GM23338 (cell line): ENCODE measurements around the gene PIGS. TPM values are rescaled to one million over a fixed set of nuclear protein-coding genes. Genes with fewer than 3 reads are reported as not detected.

ENCODE experiments used
- ATAC-seq: fragments of 200-7000 bp; cut with Tn5 transposase; 3 replicates; pipeline ENCODE4 v1.9.1; 2020
- DNase-seq: peaks from one replicate; pipeline ENCODE4 v3.0.0-alpha.2; 2015; ENCODE audit warnings: low spot score
- H2AFZ ChIP-seq: fragments of 200-600 bp; sonication (generic); 2 replicates; pipeline ENCODE4 v1.8.0; 2016; ENCODE audit warnings: antibody characterized with exemption, mild to moderate bottlenecking, moderate library complexity
- H3F3A ChIP-seq: fragments of 200-600 bp; sonication (generic); replicated peaks from 2 replicates; pipeline ENCODE4 v1.8.0; 2017; ENCODE audit warnings: antibody characterized with exemption, mixed run types, low read depth
- H3K27ac ChIP-seq: fragments of 200-600 bp; sonication (generic); 2 replicates; pipeline ENCODE4 v1.6.1; 2016; ENCODE audit warnings: low read depth
- H3K27me3 ChIP-seq: fragments of 200-600 bp; sonication (generic); 2 replicates; pipeline ENCODE4 v1.8.0; 2016; ENCODE audit warnings: mild to moderate bottlenecking, mixed run types, moderate library complexity; ENCODE audit not compliant: insufficient read depth
- H3K36me3 ChIP-seq: fragments of 200-600 bp; sonication (generic); 2 replicates; pipeline ENCODE4 v1.8.0; 2016; ENCODE audit warnings: mild to moderate bottlenecking; ENCODE audit not compliant: insufficient read depth
- H3K4me1 ChIP-seq: fragments of 200-600 bp; sonication (generic); 2 replicates; pipeline ENCODE4 v1.8.0; 2016; ENCODE audit warnings: mild to moderate bottlenecking, moderate library complexity; ENCODE audit not compliant: insufficient read depth
- H3K4me2 ChIP-seq: fragments of 200-600 bp; sonication (generic); 2 replicates; pipeline ENCODE4 v1.7.1; 2017; ENCODE audit warnings: mixed run types
- H3K4me3 ChIP-seq: fragments of 200-600 bp; sonication (generic); 2 replicates; pipeline ENCODE4 v1.6.1; 2016; ENCODE audit warnings: mixed run types
- H3K79me2 ChIP-seq: fragments of 200-600 bp; sonication (generic); replicated peaks from 2 replicates; pipeline ENCODE4 v1.8.0; 2017; ENCODE audit warnings: mild to moderate bottlenecking; ENCODE audit not compliant: insufficient read depth
- H3K9me2 ChIP-seq: fragments of 200-600 bp; sonication (generic); 2 replicates; pipeline ENCODE4 v1.8.0; 2017; ENCODE audit not compliant: insufficient read depth
- H4K20me1 ChIP-seq: fragments of 200-600 bp; sonication (generic); replicated peaks from 2 replicates; pipeline ENCODE4 v1.8.0; 2017; ENCODE audit warnings: mild to moderate bottlenecking; ENCODE audit not compliant: insufficient read depth
- H3K27ac Mint-ChIP-seq: 2 replicates; pipeline ENCODE4 v1.8.0; 2020; ENCODE audit warnings: inconsistent platforms, mild to moderate bottlenecking, moderate library complexity, mixed read lengths
- H3K27me3 Mint-ChIP-seq: 3 replicates; pipeline ENCODE4 v1.8.0; 2022; ENCODE audit warnings: low read depth, mild to moderate bottlenecking, moderate library complexity, mixed read lengths, inconsistent platforms; ENCODE audit not compliant: insufficient read depth, poor library complexity
- H3K36me3 Mint-ChIP-seq: 3 replicates; pipeline ENCODE4 v1.8.0; 2021; ENCODE audit warnings: low read depth, mild to moderate bottlenecking, inconsistent platforms, moderate library complexity, mixed read lengths
- H3K4me1 Mint-ChIP-seq: 3 replicates; pipeline ENCODE4 v1.8.0; 2020; ENCODE audit warnings: mild to moderate bottlenecking, inconsistent platforms, mixed read lengths
- H3K4me3 Mint-ChIP-seq: 3 replicates; pipeline ENCODE4 v1.8.0; 2021; ENCODE audit warnings: moderate library complexity, mild to moderate bottlenecking, inconsistent platforms, mixed read lengths
- H3K9me3 Mint-ChIP-seq: 3 replicates; pipeline ENCODE4 v1.8.0; 2020; ENCODE audit warnings: moderate library complexity, mild to moderate bottlenecking, inconsistent platforms, mixed read lengths
- CREB1 ChIP-seq: fragments of 250-450 bp; sonication (Bioruptor Pico); IDR thresholded peaks from 2 replicates; pipeline ENCODE4 v1.5.0; 2020; ENCODE audit warnings: low read depth, mild to moderate bottlenecking, moderate library complexity
- CTCF ChIP-seq, 2 experiments: fragments of 200-600 bp in 1 of 2; sonication (generic) in 1 of 2; conservative IDR thresholded peaks; 2 replicates each; pipeline versions ENCODE4 v1.5.1 to v1.6.1; 2016 to 2017; ENCODE audit warnings: antibody characterized with exemption in 2 of 2, low read depth in 2 of 2, mild to moderate bottlenecking in 2 of 2, moderate library complexity in 1 of 2
- ETS1 ChIP-seq: IDR thresholded peaks from 2 replicates; pipeline ENCODE4 v1.6.1; 2016; ENCODE audit warnings: antibody characterized with exemption
- EZH2 ChIP-seq: fragments of 200-600 bp; sonication (generic); IDR thresholded peaks from one replicate; pipeline ENCODE4 v1.8.0; 2017; ENCODE audit warnings: antibody characterized with exemption, mild to moderate bottlenecking, low read depth; ENCODE audit not compliant: unreplicated experiment
- EZH2phosphoT487 ChIP-seq: fragments of 200-600 bp; sonication (generic); IDR thresholded peaks from one replicate; pipeline ENCODE4 v1.8.1; 2018; ENCODE audit warnings: antibody characterized with exemption; ENCODE audit not compliant: unreplicated experiment
- JUNB ChIP-seq: IDR thresholded peaks from one replicate; pipeline ENCODE4 v1.6.1; 2016; ENCODE audit warnings: antibody characterized with exemption; ENCODE audit not compliant: unreplicated experiment
- NANOG ChIP-seq: IDR thresholded peaks from 2 replicates; pipeline ENCODE4 v1.6.1; 2016; ENCODE audit warnings: antibody characterized with exemption, borderline replicate concordance
- POLR2AphosphoS5 ChIP-seq: IDR thresholded peaks from 2 replicates; pipeline ENCODE4 v1.6.1; 2016; ENCODE audit warnings: antibody characterized with exemption, low read depth
- REST ChIP-seq: IDR thresholded peaks from one replicate; pipeline ENCODE4 v1.6.1; 2018; ENCODE audit warnings: antibody characterized with exemption; ENCODE audit not compliant: unreplicated experiment
- STAT1 ChIP-seq: IDR thresholded peaks from one replicate; pipeline ENCODE4 v1.6.1; 2016; ENCODE audit warnings: antibody characterized with exemption; ENCODE audit not compliant: unreplicated experiment
- ZNF114 ChIP-seq: fragments of 250-450 bp; sonication (Bioruptor Pico); IDR thresholded peaks from 2 replicates; pipeline ENCODE4 v1.5.0; 2020; ENCODE audit warnings: mild to moderate bottlenecking, moderate library complexity
- ZNF331 ChIP-seq: fragments of 250-450 bp; sonication (Bioruptor Pico); IDR thresholded peaks from 2 replicates; pipeline ENCODE4 v1.5.0; 2020; ENCODE audit warnings: low read depth, mild to moderate bottlenecking, moderate library complexity
- ZNF462 ChIP-seq: fragments of 250-450 bp; sonication (Bioruptor Pico); IDR thresholded peaks from 2 replicates; pipeline ENCODE4 v1.5.0; 2020; ENCODE audit warnings: mild to moderate bottlenecking, moderate library complexity
- polyA plus RNA-seq: library from polyadenylated mRNA; unstranded; fragments of >200 nt; fragmentation: Nextera tagmentation; extraction: Ambion mirVana; gene quantifications from 2 replicates; pipeline ENCODE4 v1.2.1, GENCODE V29; 2016
- total RNA-seq: library from RNA; depleted of rRNA; stranded (reverse); fragments of >200 nt; shearing (Covaris generic); gene quantifications from 2 replicates; pipeline ENCODE4 v1.2.3, GENCODE V29; 2014

PIGS gene
- total and polyA plus RNA-seq, 2 experiments from 2014 or later, result 16.4 to 53.2 TPM

GRCh38 chr17:28599311-28600184 is 28.2 kb upstream of the PIGS start:
- H3K9me3 Mint-ChIP-seq, result no peaks in the 10 kb centered on the region
- Histone ChIP-seq H3K36me3 (peaks cover 15% of the 10 kb centered on the region; the same call in 1 of the 2 replicates), H3K4me1 (peaks cover 8% of the 10 kb centered on the region), H3K4me2 (peak overlapping the region; percentile 98), H2AFZ (peak overlapping the region; percentile 96), H3K27ac (peak overlapping the region; percentile 82; the same call in 1 of the 2 replicates), H3F3A (peaks cover 17% of the 10 kb centered on the region), H3K9me2 (no peaks in the 10 kb centered on the region), H3K27me3 (no peaks in the 10 kb centered on the region), H3K4me3 (peak overlapping the region; percentile 94), H3K79me2 (peaks cover 34% of the 10 kb centered on the region), H4K20me1 (peaks cover 3% of the 10 kb centered on the region; the same call in 1 of the 2 replicates)
- peaks cover 12% of the 10 kb centered on the region for H3K27me3 Mint-ChIP-seq
- H3K27ac Mint-ChIP-seq, result no peak overlapping the region
- peak overlapping the region; percentile 92 for H3K4me3 Mint-ChIP-seq
- peaks cover 12% of the 10 kb centered on the region for H3K4me1 Mint-ChIP-seq
- peak; percentile 41 for DNase-seq
- H3K36me3 Mint-ChIP-seq, result peaks cover 30% of the 10 kb centered on the region
- TF ChIP-seq POLR2AphosphoS5, result no peak
- no peak for TF ChIP-seq CREB1 (CRISPR knock-in tag)
- TF ChIP-seq ZNF114, result no peak
- no peak for TF ChIP-seq JUNB
- TF ChIP-seq ZNF462 (CRISPR knock-in tag), result no peak
- no peak for TF ChIP-seq STAT1
- no peak for TF ChIP-seq REST
- no peak for TF ChIP-seq ZNF331 (CRISPR knock-in tag)
- TF ChIP-seq ETS1, result no peak
- TF ChIP-seq EZH2phosphoT487, result no peak
- TF ChIP-seq CTCF (conservative IDR thresholded peaks at IDR 0.05; ENCODE audit: low read depth in 2 of 2), result no peak
- no peak for TF ChIP-seq EZH2
- no peak for TF ChIP-seq NANOG
- peak; percentile 73 for ATAC-seq
